Measurements from ENCODE around the gene EXOSC1.
"Not testable (repeated sequence)": the region's sequence is repeated elsewhere in the genome, so short reads cannot be mapped to it uniquely, and the experiment has no call there.

- TF ChIP-seq CTCF (IDR thresholded peaks at IDR 0.05); POLR2A (IDR thresholded peaks at IDR 0.05); POLR2AphosphoS5 (IDR thresholded peaks at IDR 0.05; ENCODE audit: insufficient read depth in 1 of 2, low read depth in 1 of 2): not testable (repeated sequence)
These were observed 23.0 kb upstream of the EXOSC1 start for GRCh38 chr10:97468781-97469180.

Data from vagina (tissue), 2 donors.